Hindlimb muscle (tissue), 1 donor: ENCODE data around the gene TRERF1. TPM values are rescaled to one million over a fixed set of nuclear protein-coding genes. Genes with fewer than 3 reads are reported as not detected.
"Not testable (repeated sequence)": the region's sequence is repeated elsewhere in the genome, so short reads cannot be mapped to it uniquely, and the experiment has no call there.

Experiments used
- DNase-seq: peaks from one replicate; pipeline ENCODE4 v3.0.0-alpha.2; 2013
- polyA plus RNA-seq: library from polyadenylated mRNA; unstranded; fragments of 120-200 nt; gene quantifications from one replicate; pipeline ENCODE4 v1.2.1, GENCODE V29; 2013; ENCODE audit not compliant: insufficient read length

Gene TRERF1
- polyA plus RNA-seq, 1 donor = 9.2 TPM

DNA sequence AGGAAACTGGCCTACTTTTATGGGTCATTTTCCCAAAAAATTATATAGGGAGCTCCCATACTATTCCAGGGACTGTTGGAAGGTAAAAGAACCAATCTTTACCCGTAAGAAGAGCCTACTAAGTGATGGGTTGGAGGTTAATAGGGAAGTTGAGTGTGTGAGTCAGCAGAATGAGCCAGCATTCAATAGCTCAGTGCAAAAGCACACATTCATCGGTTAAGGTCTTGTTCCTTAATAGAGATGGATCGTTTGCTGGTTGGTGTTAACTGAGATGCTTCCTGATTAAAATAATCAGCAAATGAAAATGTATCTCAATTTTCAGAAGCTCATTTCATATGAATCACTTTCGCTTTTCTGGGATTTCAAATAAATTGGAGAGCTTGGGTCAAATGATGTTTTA lies 118.8 kb downstream of the TRERF1 start:
- DNase-seq = no peak

DNA sequence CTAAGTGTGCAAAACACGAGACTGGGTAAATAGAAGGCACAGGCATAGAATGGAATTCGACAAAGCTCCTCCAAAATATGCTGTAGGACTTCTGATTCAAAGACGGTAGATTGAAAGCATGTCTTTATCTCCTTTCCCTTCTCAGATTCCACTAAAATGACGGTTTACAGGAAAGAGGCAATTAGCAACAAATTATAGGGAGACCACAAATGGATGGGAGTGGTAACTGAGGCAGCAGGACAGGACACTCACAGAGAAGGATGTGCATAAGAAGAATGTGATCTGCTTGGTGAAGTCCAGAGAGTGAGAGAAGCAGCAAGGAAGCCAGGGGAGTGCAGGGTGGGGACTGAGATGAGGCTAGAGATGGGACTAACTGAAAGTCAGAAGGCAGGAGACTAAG lies 120.7 kb downstream of the TRERF1 start:
- DNase-seq = no peak

DNA sequence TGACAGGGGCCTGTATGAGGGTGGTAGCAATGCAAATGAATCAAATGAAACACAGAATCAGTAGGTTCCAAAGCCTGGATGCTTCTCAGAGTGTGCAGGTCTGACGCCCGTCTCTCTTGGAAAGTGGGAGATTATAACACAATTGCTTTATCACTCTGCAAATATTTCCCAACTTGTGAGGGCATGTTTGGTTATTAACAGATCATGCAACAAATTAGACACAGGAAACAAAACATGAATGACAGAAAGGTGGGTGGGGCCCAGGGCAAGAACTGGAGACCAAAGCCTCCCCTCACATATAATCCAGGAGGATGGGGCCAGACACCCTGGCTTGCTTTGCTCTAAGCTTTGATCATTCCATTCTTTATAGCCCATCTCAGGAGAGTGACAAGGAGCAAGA lies 125.5 kb downstream of the TRERF1 start:
- DNase-seq = no peak

GRCh38 chr6:42324656-42325324 lies 126.9 kb downstream of the TRERF1 start:
- DNase-seq = not testable (repeated sequence)

DNA sequence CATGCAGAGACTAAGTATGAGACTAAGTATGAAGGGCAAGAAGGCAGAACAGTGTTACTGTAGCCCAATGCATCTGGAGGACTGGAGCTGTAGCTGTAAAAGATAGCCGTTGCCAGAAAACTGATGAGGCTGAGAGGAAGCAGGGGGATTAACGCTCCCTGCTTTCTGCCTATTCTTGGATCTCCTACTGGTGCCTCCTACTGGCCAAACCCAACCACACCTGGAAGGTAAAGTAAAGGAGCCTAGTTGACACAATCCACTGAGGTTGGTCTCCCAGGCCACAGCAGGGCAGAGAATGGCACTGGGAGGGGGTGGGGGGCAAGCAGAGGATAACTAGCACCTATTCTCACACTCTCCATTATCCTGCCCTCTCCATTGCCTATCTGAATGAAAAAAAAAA lies 129.1 kb downstream of the TRERF1 start:
- no peak for DNase-seq

DNA sequence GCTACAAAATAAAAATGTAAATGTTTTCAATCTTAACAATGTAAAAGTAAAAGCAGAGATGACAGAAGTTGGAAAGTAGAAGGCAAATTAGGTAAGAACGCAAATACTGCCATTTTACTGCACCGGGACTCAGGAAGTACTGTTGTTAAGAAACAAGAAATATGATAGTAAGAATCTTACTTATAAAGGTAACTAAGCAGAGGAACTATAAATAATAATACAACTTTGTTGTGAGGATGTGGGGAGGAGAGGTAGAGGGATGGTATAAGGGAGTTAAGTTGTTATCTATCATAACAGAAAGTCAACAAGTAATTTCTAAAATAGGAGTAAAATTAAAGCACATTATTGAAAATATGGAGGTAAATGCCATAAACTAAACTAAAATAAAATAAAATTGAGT lies 129.8 kb downstream of the TRERF1 start:
- no peak for DNase-seq

DNA sequence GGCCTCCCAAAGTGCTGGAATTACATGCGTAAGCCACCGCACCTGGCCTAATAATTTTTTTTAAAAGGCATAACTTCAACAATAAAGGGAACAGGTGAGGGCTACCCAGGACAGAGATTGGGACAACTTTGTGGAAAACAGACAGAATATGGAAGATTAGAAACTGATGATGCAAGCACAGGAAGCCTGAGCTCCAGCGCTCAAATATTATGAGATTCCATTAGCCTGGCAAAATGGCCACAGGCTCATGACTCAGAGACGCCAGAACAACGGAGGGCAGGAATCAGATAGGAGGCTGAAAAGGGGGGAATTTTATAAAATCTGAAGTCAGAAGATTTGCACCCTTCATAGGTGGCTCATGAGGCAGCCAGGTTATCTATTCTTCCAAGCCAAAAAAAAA lies 131.0 kb downstream of the TRERF1 start:
- DNase-seq = no peak

DNA sequence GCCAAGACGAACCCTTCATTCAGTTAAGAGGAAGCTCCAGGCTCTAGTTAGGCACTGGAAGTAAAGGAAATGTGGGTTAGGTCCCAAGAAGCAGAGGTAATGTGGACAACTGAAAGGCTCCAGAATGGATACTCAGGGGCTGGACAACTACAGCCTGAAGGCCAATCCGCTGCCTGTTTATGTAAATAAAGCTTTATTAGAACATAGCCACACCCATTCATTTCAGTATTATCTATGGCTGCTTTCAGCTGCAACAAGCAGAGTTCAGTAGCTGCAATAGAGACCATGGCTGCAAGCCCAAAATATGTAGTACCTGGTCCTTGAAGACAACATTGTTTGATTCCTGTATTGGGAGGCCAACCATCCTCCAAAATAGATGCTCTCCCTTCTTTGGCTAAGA lies 133.2 kb downstream of the TRERF1 start:
- DNase-seq = no peak

DNA sequence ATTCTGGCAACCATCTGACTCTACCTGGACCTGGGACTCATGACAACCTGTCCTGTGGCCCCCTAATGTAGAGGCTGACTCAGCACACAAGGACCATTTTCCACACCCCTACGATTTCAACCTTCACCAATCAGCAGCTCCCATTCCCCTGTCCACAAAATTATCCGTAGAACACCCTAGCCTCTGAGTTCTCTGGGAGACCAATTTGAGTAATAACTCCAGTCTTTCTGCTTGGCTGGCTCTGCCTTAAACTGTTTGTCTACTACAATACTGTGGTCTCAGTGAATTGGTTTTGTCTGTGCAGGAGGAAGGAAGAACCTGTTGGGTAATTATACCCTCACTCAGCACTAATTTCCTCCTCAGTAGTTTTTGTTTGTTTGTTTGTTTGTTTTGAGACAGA lies 134.7 kb downstream of the TRERF1 start:
- DNase-seq = no peak

- DNase-seq = no peak
Measured at GRCh38 chr6:42315991-42316970, 135.4 kb downstream of the TRERF1 start.

- no peak for DNase-seq
Measured at GRCh38 chr6:42315259-42315990, 136.3 kb downstream of the TRERF1 start.

DNA sequence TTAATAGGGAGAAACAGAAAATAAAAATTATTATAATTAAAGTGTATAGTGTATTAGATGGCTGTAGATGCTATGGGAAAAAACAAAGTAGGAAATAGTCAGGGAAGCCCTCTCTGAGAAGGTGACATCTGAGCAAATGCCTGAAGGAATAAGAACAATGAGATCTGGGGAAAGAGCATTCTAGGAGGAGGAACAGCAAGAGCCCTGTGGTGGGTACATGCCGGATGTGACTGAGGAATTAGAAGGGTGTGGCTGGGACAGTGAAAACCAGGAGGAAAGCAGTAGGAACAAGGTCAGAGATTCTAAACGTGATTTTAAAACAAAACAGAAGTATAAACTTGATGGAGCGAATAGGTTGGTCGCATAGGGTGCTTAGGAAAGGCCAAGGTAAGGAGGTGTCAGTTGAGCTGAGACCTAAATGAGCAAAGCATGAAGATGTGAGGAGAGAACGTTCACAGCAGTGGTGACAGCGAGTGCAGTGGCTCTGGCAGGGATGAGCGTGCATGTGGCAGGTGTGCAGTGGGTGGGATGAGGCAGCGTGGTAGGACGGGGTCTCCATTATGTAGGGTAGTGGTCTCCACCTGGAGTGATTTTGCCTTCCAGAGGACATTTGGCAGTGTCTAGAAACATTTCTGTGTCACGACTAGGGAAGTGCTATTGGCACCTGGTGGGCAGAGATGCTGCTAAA lies 137.0 kb downstream of the TRERF1 start:
- DNase-seq = no peak

DNA sequence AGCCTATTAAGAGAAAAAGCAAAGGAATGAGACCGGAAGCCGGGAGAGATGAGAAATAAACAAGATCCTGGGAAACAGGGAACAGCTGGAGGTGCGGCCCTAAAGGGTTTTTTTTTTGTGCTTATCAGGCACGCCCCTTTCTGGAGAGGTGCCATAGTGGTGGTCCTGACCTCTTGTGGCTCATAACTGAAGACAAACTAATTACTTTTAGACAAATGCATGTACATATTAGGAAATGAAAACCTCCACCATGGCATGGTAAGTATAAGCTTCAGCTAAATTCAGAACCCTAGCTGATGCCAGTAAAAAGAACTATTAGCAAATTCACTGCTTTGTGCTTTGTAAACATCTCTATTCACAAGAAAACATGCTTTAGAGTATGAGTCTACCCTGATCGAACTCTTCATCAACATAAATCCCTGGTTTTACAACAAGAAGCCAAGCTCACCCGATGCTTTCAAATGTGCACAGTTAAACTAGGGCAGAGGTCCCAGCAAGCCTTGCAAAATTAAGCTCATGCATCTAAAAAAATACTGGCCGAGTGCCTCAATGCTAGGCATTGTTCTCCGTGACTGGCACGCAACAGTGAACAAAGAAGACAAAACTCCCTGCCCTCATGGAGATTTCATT lies 137.7 kb downstream of the TRERF1 start:
- DNase-seq = no peak

DNA sequence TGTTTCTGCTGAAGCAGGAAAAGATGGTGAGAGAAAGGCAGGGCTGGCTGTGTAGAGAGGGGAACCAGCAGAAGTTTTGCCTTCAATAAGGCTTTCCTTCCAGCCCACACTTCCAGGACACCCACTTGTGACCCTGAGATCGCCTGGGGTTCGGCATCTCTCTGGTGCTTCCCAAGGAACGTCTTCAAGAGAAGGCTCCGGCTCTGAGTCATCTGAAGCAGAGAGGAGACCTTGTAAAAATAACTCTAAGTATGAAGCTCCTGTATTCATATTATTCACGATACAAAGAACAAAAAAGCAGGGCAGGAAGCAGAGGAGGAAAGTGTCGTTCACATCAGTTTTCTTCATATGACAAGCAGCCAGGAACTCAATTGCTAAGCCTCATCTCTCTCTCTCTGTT lies 138.7 kb downstream of the TRERF1 start:
- DNase-seq = no peak

DNA sequence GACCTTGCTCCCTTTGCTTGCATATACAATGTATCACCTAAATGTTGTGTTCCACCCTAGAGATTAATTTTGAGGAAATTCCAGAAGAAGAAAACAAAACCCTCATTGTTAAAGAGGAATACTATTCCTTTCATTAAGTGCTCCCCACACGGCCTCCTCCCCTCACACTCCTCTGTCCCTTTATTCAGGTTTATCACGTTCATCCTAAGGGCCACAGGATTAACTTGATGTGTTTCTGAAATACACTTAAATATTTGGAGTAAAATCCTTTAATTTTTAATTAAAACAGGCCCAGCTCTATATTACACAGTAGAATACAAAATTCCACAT lies 144.6 kb downstream of the TRERF1 start:
- no peak for DNase-seq

GRCh38 chr6:42306439-42307140 lies 145.1 kb downstream of the TRERF1 start:
- no peak for DNase-seq

DNA sequence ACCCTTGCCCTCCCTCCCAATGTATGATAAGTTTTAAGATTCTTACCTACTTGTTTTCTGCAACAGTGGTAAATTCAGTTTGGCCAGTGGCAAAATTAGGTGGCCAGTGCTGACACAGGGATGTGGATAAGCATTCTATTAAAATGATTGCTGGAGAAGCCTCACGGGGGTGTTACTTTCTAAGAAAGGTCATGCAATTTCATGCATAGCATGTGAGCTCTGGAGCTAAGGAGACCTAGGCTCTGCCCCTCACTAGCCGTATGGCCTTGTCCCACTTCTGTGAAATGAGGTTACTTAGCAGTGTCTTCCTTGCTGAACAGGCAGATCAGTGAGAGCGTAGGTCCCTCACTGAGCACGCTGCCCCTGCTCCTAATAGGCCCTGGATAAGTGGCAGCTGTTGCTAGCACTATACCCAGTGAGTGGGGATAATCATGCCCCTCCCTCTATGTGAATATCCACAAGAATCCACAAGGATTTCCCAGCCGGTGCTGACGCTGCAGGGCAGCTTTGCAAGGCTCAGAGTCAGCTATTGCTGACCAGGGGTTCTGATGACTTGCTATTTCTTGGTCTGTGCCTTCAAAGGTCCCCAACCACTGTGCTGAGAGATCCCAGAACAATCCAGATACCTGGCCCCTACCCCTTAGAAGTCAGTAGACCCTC lies 147.5 kb downstream of the TRERF1 start:
- no peak for DNase-seq

DNA sequence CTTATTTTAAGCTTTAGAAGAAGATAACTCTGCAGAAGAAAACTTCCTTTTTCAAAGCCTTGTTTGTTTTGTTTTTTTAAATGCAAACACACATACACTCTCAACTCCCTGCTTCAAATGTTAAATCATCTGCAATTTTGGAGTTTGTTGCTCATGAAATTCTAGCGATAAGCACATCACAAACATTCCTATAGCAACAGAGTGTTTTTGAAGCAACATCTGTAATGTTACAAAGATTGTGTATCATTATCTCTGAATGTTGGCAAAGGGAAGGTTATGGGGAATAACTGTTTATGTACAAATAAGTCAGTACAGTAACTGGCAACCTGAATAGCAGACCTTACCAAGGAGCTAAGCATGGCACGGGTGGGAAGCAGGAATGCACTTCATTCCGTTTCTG lies 149.3 kb downstream of the TRERF1 start:
- no peak for DNase-seq

GRCh38 chr6:42301986-42302385 lies 149.7 kb downstream of the TRERF1 start:
- no peak for DNase-seq

DNA sequence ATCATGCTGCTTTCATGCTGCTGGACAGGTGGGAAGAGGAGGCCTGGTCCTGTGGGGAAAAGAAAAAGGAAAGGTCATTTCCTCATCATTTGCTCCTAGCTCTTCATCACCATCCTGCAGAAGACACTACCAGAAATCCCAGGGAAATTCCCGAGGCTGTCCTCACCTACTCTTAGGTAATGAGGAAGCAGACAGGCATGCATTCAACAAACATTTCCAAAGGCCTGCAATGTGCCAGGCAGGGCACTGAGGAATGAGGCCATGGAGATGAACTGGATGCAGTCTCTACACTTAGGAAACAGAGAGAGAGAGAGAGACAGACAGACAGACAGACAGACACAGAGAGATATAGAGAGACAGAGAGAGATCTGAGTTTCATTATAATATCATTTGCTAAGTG lies 151.0 kb downstream of the TRERF1 start:
- DNase-seq = no peak

- no peak for DNase-seq
Measured at GRCh38 chr6:42300185-42300584, 151.5 kb downstream of the TRERF1 start.
